Stimulated activated CD8-positive, alpha-beta memory T cell treated with anti-CD3 and anti-CD28 coated beads, Interleukin-7, amount 100 ng/mL, for 24 hours (primary cell): Measurements from ENCODE around the gene ADPRHL1.
"Not testable (repeated sequence)": the region's sequence is repeated elsewhere in the genome, so short reads cannot be mapped to it uniquely, and the experiment has no call there.

Experiments
- DNase-seq: peaks from one replicate; pipeline ENCODE4 v3.0.0-alpha.2; 2020; ENCODE audit warnings: low read depth

ADPRHL1 gene

GRCh38 chr13:113456116-113456702, 2.9 kb upstream of the ADPRHL1 start:
- no peak for DNase-seq

- no peak for DNase-seq
These were observed 2.1 kb upstream of the ADPRHL1 start for GRCh38 chr13:113455384-113455783.

- no peak for DNase-seq
These were observed 1.6 kb upstream of the ADPRHL1 start for GRCh38 chr13:113454936-113455335.

GRCh38 chr13:113452466-113452865, 822 bp downstream of the ADPRHL1 start:
- no peak for DNase-seq

- no peak for DNase-seq
These were observed 1.3 kb downstream of the ADPRHL1 start for GRCh38 chr13:113451951-113452421.

- not testable (repeated sequence) for DNase-seq
These were observed 2.2 kb downstream of the ADPRHL1 start for GRCh38 chr13:113450861-113451620.

GRCh38 chr13:113450348-113450744, 2.9 kb downstream of the ADPRHL1 start:
- DNase-seq, result not testable (repeated sequence)

GRCh38 chr13:113449693-113450347, 3.5 kb downstream of the ADPRHL1 start:
- DNase-seq, result no peak

- no peak for DNase-seq
These were observed 4.2 kb downstream of the ADPRHL1 start for GRCh38 chr13:113448885-113449692.

- DNase-seq, result no peak
These were observed 4.8 kb downstream of the ADPRHL1 start for GRCh38 chr13:113448545-113448884.

GRCh38 chr13:113447596-113447995, 5.7 kb downstream of the ADPRHL1 start:
- no peak for DNase-seq

- DNase-seq, result no peak
These were observed 6.8 kb downstream of the ADPRHL1 start for GRCh38 chr13:113446488-113446854.

- no peak for DNase-seq
These were observed 7.3 kb downstream of the ADPRHL1 start for GRCh38 chr13:113445791-113446487.

- no peak for DNase-seq
These were observed 9.3 kb downstream of the ADPRHL1 start for GRCh38 chr13:113443991-113444390.

GRCh38 chr13:113442985-113443362, 10.3 kb downstream of the ADPRHL1 start:
- no peak for DNase-seq

GRCh38 chr13:113442354-113442984, 10.8 kb downstream of the ADPRHL1 start:
- no peak for DNase-seq

- no peak for DNase-seq
These were observed 11.6 kb downstream of the ADPRHL1 start for GRCh38 chr13:113441661-113442060.

GRCh38 chr13:113437408-113438010, 15.8 kb downstream of the ADPRHL1 start:
- no peak for DNase-seq

GRCh38 chr13:113436866-113437265, 16.4 kb downstream of the ADPRHL1 start:
- DNase-seq, result not testable (repeated sequence)

GRCh38 chr13:113435907-113436306, 17.4 kb downstream of the ADPRHL1 start:
- DNase-seq, result not testable (repeated sequence)

GRCh38 chr13:113433391-113433916, 19.8 kb downstream of the ADPRHL1 start:
- DNase-seq, result no peak
